MCF 10A (cell line): ENCODE results near the gene DRAM1. TPM values are rescaled to one million over a fixed set of nuclear protein-coding genes. Genes with fewer than 3 reads are reported as not detected.

Source experiments
- Bru-seq: library from RNA; stranded (reverse); fragments of 400-500 nt; gene quantifications from one replicate; lab custom pipeline; 2021; lab: Mats Ljungman, UMichigan
- BruChase-seq, 2 experiments: library from RNA; stranded (reverse); fragments of 400-500 nt; gene quantifications; one replicate each; lab custom pipeline; 2021; lab: Mats Ljungman, UMichigan
- BruUV-seq: library from RNA; stranded (reverse); fragments of 400-500 nt; replicated peaks from 2 replicates; lab custom pipeline; 2021; lab: Mats Ljungman, UMichigan
- CTCF ChIA-PET: fragments of 300-600 bp; sonication (Branson Sonifier 250); formaldehyde crosslinking; extraction: SDS; loops from one replicate; lab custom pipeline; 2021; ENCODE audit warnings: antibody characterized with exemption, inconsistent platforms; lab: Yijun Ruan, JAX
- POLR2A ChIA-PET: fragments of 300-600, 350-650 bp; sonication (Branson Sonifier 250); formaldehyde crosslinking; extraction: SDS; loops from one replicate; lab custom pipeline; 2020; ENCODE audit warnings: antibody characterized with exemption, inconsistent platforms; lab: Yijun Ruan, JAX
- DNase-seq: peaks from one replicate; pipeline ENCODE4 v3.0.0-alpha.2; 2018; ENCODE audit not compliant: unreplicated experiment
- H3K27ac Mint-ChIP-seq: one replicate; pipeline ENCODE4 v1.8.0; 2022; ENCODE audit warnings: mild to moderate bottlenecking, low read depth, mixed read lengths; ENCODE audit not compliant: unreplicated experiment
- H3K27me3 Mint-ChIP-seq: one replicate; pipeline ENCODE4 v1.8.0; 2022; ENCODE audit warnings: mixed read lengths; ENCODE audit not compliant: insufficient read depth, unreplicated experiment
- H3K36me3 Mint-ChIP-seq: one replicate; pipeline ENCODE4 v1.8.0; 2022; ENCODE audit warnings: mild to moderate bottlenecking, moderate library complexity, mixed read lengths; ENCODE audit not compliant: insufficient read depth, unreplicated experiment
- H3K4me1 Mint-ChIP-seq: one replicate; pipeline ENCODE4 v1.8.0; 2022; ENCODE audit warnings: mixed read lengths; ENCODE audit not compliant: insufficient read depth, unreplicated experiment
- H3K4me3 Mint-ChIP-seq: one replicate; pipeline ENCODE4 v1.8.0; 2022; ENCODE audit warnings: mild to moderate bottlenecking, moderate library complexity, mixed read lengths; ENCODE audit not compliant: unreplicated experiment
- H3K9me3 Mint-ChIP-seq: one replicate; pipeline ENCODE4 v1.8.0; 2022; ENCODE audit warnings: mixed read lengths; ENCODE audit not compliant: unreplicated experiment
- intact Hi-C: fragments of 100-400 bp; cut with micrococcal nuclease; formaldehyde crosslinking; loops from 2 replicates; pipeline ENCODE4 v1.14.1; 2022
- long read RNA-seq: library from polyadenylated mRNA; stranded (forward); transcript quantifications from one replicate; pipeline ENCODE4 v2.0.0, GENCODE V29; 2022
- total RNA-seq: library from RNA; stranded (reverse); gene quantifications from 2 replicates; pipeline ENCODE4 v1.2.3, GENCODE V29; 2022
- TF ChIP-seq, protein P1 (sequence below): fragments of 200-600 bp; IDR thresholded peaks from one replicate; pipeline ENCODE4 v1.8.0; 2022; ENCODE audit warnings: antibody characterized with exemption, mild to moderate bottlenecking; ENCODE audit not compliant: unreplicated experiment

The DRAM1 gene, protein sequence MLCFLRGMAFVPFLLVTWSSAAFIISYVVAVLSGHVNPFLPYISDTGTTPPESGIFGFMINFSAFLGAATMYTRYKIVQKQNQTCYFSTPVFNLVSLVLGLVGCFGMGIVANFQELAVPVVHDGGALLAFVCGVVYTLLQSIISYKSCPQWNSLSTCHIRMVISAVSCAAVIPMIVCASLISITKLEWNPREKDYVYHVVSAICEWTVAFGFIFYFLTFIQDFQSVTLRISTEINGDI
- total RNA-seq, result 8.7 and 10.1 TPM in 2 replicates
- percentile 56 among the genes with signal in this experiment for Bru-seq, nascent RNA
- percentile 68 among the genes with signal in this experiment for BruChase-seq, experiment 1, labeled RNA remaining after a 6-hour chase
- percentile 59 among the genes with signal in this experiment for BruChase-seq, experiment 2, labeled RNA remaining after a 2-hour chase
- long read RNA-seq, transcript DRAM1-201 (7 exons, 3,519 nt), result major isoform, 23 of 32 reads
- long read RNA-seq, partial matches to known transcripts, result 1 of 32 reads
- long read RNA-seq, other reads (novel, unspliced or antisense), result 8 of 32 reads

DNA sequence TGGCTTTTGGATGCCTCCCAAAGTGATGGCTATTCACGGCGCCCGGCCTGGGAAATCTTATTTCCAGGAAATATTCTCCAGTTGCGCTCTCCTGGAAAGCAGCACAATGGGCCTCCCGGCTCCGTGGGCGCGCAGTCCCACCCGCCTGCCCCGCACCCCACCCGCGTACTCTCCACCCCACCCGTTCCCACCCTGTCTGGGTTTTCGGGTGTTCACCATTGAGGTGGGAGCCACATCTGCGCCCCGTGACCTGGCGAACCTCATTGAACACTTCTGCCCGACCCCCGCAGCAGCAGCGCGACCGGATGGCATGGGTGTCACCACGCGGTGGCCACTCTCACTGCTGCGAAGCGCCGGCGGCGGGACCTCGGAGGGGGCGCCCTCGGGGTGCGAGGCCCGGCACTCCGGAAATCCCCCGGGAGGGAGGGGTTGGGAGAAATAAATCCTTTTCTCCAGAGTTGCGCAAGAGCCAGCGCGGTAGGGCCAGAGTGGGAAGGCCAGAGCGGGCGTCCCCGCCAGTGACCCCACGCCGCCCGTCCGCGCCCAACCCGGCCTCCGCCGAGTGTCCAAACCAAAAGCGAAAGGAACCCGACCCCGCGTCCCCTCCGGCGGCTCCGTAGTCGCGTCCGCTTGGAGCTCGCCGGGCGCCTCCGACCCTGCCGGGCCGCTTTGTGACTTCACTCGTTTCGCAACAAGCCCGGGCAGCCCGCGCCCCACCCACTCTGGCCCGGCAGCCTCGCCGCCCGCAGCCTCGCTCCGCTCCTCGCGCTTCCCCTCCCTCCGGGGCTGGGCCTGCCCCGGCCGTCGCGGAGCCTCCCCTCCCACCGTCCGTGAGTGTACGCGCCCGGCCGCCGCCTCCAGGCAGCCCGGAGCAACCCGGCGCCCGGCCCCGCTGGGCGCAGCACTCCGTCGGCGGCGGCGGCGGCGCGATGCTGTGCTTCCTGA is at the start of gene DRAM1:
Gene DRAM1, plus strand, starts transcription at position 720 of the 945 bp plus-strand sequence. Its CDS starts 210 bp downstream, at position 930.
- peak; percentile 89 for DNase-seq
- peak within 1 kb of the TSS; percentile 85 for H3K27ac Mint-ChIP-seq
- H3K4me1 Mint-ChIP-seq, result peaks cover 10% of the 10 kb centered on the region
- BruUV-seq, result no TSS peak
- TF ChIP-seq, protein P1, sequence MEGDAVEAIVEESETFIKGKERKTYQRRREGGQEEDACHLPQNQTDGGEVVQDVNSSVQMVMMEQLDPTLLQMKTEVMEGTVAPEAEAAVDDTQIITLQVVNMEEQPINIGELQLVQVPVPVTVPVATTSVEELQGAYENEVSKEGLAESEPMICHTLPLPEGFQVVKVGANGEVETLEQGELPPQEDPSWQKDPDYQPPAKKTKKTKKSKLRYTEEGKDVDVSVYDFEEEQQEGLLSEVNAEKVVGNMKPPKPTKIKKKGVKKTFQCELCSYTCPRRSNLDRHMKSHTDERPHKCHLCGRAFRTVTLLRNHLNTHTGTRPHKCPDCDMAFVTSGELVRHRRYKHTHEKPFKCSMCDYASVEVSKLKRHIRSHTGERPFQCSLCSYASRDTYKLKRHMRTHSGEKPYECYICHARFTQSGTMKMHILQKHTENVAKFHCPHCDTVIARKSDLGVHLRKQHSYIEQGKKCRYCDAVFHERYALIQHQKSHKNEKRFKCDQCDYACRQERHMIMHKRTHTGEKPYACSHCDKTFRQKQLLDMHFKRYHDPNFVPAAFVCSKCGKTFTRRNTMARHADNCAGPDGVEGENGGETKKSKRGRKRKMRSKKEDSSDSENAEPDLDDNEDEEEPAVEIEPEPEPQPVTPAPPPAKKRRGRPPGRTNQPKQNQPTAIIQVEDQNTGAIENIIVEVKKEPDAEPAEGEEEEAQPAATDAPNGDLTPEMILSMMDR, result no peak
- H3K36me3 Mint-ChIP-seq, result no peaks in the 10 kb centered on the region
- no peaks in the 10 kb centered on the region for H3K9me3 Mint-ChIP-seq
- intact Hi-C loops, result no loop called here
- peak within 1 kb of the TSS; percentile 82 for H3K4me3 Mint-ChIP-seq
- ChIA-PET CTCF (interaction anchor here (0.9 to 1.1 kb wide), 2 partner anchors 17 to 37 kb away, joined by 3 read pairs; no protein-coding TSS in a partner anchor), POLR2A (interaction anchor here (0.7 to 2.6 kb wide), 13 partner anchors 14 to 471 kb away, joined by 3 to 16 read pairs (median 5); partner anchors contain the start of genes ARL1 and GNPTAB)
- no peaks in the 10 kb centered on the region for H3K27me3 Mint-ChIP-seq

DNA sequence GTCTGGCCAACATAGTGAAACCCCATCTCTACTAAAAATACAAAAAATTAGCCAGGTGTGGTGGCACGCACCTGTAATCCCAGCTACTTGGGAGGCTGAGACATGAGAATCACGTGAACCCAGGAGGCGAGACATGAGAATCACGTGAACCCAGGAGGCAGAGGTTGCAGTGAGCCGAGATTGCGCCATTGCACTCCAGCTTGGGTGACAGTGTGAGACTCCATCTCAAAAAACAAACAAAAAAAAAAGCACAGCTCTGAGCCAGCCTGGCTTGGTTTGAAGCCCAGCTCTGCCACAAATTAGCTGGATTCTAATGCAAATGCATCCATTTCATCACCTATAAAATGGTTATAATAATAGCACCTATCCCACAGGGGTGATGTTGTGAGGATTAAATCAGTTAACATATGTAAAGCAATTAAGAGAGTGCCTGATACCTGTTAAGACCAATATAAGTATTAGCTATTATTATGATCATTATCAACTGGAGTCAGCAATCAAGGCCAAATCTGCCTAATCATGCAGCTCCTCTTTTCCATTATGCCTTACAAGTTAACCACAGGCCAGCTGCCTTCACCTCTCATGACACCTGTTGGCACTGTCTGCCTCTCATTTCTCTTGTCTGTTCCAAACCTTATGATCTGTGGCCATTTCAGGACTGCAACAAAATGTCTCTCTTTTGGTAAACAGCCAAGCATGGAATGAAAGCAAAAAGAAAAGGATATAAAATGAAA is 48.8 kb upstream of the DRAM1 start:
- H3K27ac Mint-ChIP-seq, result peak overlapping the region; percentile 31
- no peaks in the 10 kb centered on the region for H3K36me3 Mint-ChIP-seq
- TF ChIP-seq, protein P1, result no peak
- H3K4me1 Mint-ChIP-seq, result peaks cover 16% of the 10 kb centered on the region
- intact Hi-C loops, result no loop called here
- H3K27me3 Mint-ChIP-seq, result no peaks in the 10 kb centered on the region
- no peak for DNase-seq
- POLR2A ChIA-PET, result interaction anchor here (0.7 to 1.4 kb wide), 5 partner anchors 9 to 421 kb away, joined by 3 to 9 read pairs (median 3); partner anchors contain the start of genes ARL1 and DRAM1
- peak overlapping the region; percentile 84 for H3K4me3 Mint-ChIP-seq
- no peaks in the 10 kb centered on the region for H3K9me3 Mint-ChIP-seq
- BruUV-seq, result no TSS peak
- CTCF ChIA-PET, result interaction anchor here (0.6 to 6.9 kb wide), 12 partner anchors 12 to 420 kb away, joined by 3 to 71 read pairs (median 6); no protein-coding TSS in a partner anchor

DNA sequence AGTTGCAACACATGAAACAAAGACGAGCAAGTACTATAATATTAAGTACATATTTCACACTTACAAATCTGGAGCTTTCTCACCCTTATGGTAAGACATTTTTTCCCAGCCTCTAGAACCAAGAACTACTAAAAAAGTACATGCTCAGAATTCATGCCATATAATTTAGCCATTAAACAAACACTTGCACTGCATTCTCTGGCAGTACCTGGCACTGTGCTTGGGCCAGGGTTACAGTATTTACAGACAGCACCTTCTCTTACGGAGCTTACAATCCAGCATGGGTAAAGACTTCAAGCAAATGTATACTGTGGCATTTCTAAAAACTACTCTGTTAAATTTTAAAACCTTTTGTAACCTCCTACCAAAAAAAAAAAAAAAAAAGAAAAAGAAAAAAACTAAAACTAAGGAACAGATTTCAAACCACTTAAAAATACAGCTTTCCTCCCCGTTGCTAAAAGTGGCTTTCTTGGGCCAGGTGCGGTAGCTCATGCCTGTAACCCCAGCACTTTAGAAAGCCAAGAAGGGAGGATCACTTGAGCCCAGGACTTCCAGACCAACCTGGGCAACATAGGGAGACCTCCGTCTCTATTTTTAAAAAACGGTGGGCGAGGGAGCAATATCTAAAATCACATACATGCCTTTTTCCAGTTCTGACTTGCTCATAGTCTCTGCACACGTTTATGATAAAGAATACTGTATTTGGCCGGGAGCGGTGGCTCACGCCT is 47.6 kb upstream of the DRAM1 start:
- TSS peak; percentile 46 for BruUV-seq
- CTCF ChIA-PET, result interaction anchor here (0.6 to 6.9 kb wide), 29 partner anchors 8 to 789 kb away, joined by 3 to 71 read pairs (median 5); partner anchors contain the start of gene ARL1
- peaks cover 14% of the 10 kb centered on the region for H3K4me1 Mint-ChIP-seq
- H3K4me3 Mint-ChIP-seq, result peak overlapping the region; percentile 84
- TF ChIP-seq, protein P1, result no peak
- intact Hi-C loops, result loop anchor here (2.0 kb wide), 2 partner anchors 37 to 415 kb away; no protein-coding TSS in a partner anchor
- POLR2A ChIA-PET, result interaction anchor here (0.5 to 2.3 kb wide), 16 partner anchors 12 to 422 kb away, joined by 3 to 20 read pairs (median 3); partner anchors contain the start of genes ARL1 and DRAM1
- no peaks in the 10 kb centered on the region for H3K36me3 Mint-ChIP-seq
- H3K27ac Mint-ChIP-seq, result peak overlapping the region; percentile 70
- H3K27me3 Mint-ChIP-seq, result no peaks in the 10 kb centered on the region
- DNase-seq, result peak; percentile 32
- no peaks in the 10 kb centered on the region for H3K9me3 Mint-ChIP-seq
